Testis (tissue), 3 donors: Measurements from ENCODE around the gene MT3. TPM values are rescaled to one million over a fixed set of nuclear protein-coding genes. Genes with fewer than 3 reads are reported as not detected.
A peak's percentile ranks its signal among the peaks of the same experiment; 100 is the strongest.

ENCODE experiments used
- DNase-seq: peaks from one replicate; pipeline ENCODE4 v3.0.0-alpha.2; 2019
- H3K27ac ChIP-seq, 2 donors: fragments of 200-600 bp; sonication (generic); one replicate each; pipeline ENCODE4 v1.5.1; 2019
- H3K27me3 ChIP-seq: fragments of 200-600 bp; sonication (generic); one replicate; pipeline ENCODE4 v1.5.1; 2019
- H3K36me3 ChIP-seq: fragments of 200-600 bp; sonication (generic); one replicate; pipeline ENCODE4 v1.5.1; 2017; ENCODE audit warnings: low read depth; ENCODE audit errors: missing control alignments
- H3K4me1 ChIP-seq: fragments of 200-600 bp; sonication (generic); one replicate; pipeline ENCODE4 v1.5.1; 2019
- H3K4me3 ChIP-seq, 2 donors: fragments of 200-600 bp; sonication (generic); one replicate each; pipeline ENCODE4 v1.5.1; 2017 to 2019
- H3K9me3 ChIP-seq: fragments of 200-600 bp; sonication (generic); one replicate; pipeline ENCODE4 v1.5.1; 2017
- CTCF ChIP-seq, 3 experiments: fragments of 450-650 bp in 2 of 3; fragments of 200-600 bp in 1 of 3; sonication (generic) in 1 of 3; IDR thresholded peaks; one replicate each; pipeline ENCODE4 v1.5.1; 2016 to 2019; ENCODE audit warnings: antibody characterized with exemption in 3 of 3, mild to moderate bottlenecking in 2 of 3, moderate library complexity in 1 of 3
- POLR2A ChIP-seq: fragments of 450-650 bp; IDR thresholded peaks from one replicate; pipeline ENCODE4 v1.6.1; 2017; ENCODE audit warnings: antibody characterized with exemption, mild to moderate bottlenecking, moderate library complexity
- WGBS, 2 donors: methylation state at CpG; one replicate each; pipeline ENCODE4 v1.1.5; 2018; 5-methylcytosine and 5-hydroxymethylcytosine counted together
- intact Hi-C: fragments of 100-400 bp; cut with DNase I; formaldehyde crosslinking; loops from one replicate; pipeline ENCODE4 v1.15.1; 2023; ENCODE audit warnings: low total_unique reads
- polyA plus RNA-seq: library from polyadenylated mRNA; stranded (reverse); fragments of 350-450 nt; fragmentation: Illumina TruSeq; extraction: RNeasy Lipid Tissue Mini Kit (QIAGEN cat#74804); gene quantifications from one replicate; pipeline ENCODE4 v1.2.3, GENCODE V29; 2014; ENCODE audit warnings: low read depth, low replicate concordance; ENCODE audit not compliant: insufficient read depth
- total RNA-seq, 2 donors: library from RNA; depleted of rRNA; stranded (reverse); fragments of >200 nt; gene quantifications; one replicate each; pipeline ENCODE4 v1.2.3, GENCODE V29; 2016

The MT3 gene
- total and polyA plus RNA-seq, 3 donors from 2014 or later: 4.6 to 12.0 TPM; not detected in 1

- intact Hi-C loops: no loop called here
- no peaks in the 10 kb centered on the region for H3K36me3 ChIP-seq
- TF ChIP-seq CTCF (IDR thresholded peaks at IDR 0.05): no peak
- TF ChIP-seq POLR2A: no peak
- DNase-seq: no peak
- no peak overlapping the region for H3K4me3 ChIP-seq
- H3K4me1 ChIP-seq: peaks cover 8% of the 10 kb centered on the region
- H3K27ac ChIP-seq: no peak overlapping the region
- H3K9me3 ChIP-seq: no peaks in the 10 kb centered on the region
- 83 to 87% methylated on average over 3 of the region's 3 CpGs for WGBS, 2 donors
- H3K27me3 ChIP-seq: no peaks in the 10 kb centered on the region
These were observed 40.8 kb downstream of the MT3 start for GRCh38 chr16:56630134-56630533.

GRCh38 chr16:56631197-56631596, 41.9 kb downstream of the MT3 start:
- WGBS, 2 donors: 80 to 84% methylated on average over 7 to 10 of the region's 10 CpGs
- no peak for DNase-seq
- Histone ChIP-seq H3K27ac (no peak overlapping the region), H3K9me3 (no peaks in the 10 kb centered on the region), H3K36me3 (no peaks in the 10 kb centered on the region), H3K27me3 (no peaks in the 10 kb centered on the region), H3K4me1 (peaks cover 8% of the 10 kb centered on the region), H3K4me3 (no peak overlapping the region)
- intact Hi-C loops: no loop called here
- TF ChIP-seq POLR2A (no peak), CTCF (IDR thresholded peaks at IDR 0.05) (no peak)

- no peak for TF ChIP-seq CTCF (IDR thresholded peaks at IDR 0.05)
- no peak for TF ChIP-seq POLR2A
- intact Hi-C loops: no loop called here
- no peak for DNase-seq
- peak overlapping the region in 1 of 2 donors; percentile 69 for H3K27ac ChIP-seq
- peaks cover 8% of the 10 kb centered on the region for H3K4me1 ChIP-seq
- H3K36me3 ChIP-seq: no peaks in the 10 kb centered on the region
- 24 to 50% methylated on average over 4 to 14 of the region's 14 CpGs for WGBS, 2 donors
- H3K4me3 ChIP-seq: peak overlapping the region; percentile 40 to 57
- H3K9me3 ChIP-seq: no peaks in the 10 kb centered on the region
- no peaks in the 10 kb centered on the region for H3K27me3 ChIP-seq
These were observed 42.5 kb downstream of the MT3 start for GRCh38 chr16:56631832-56632155.

- DNase-seq: peak; percentile 34
- no peaks in the 10 kb centered on the region for H3K27me3 ChIP-seq
- peaks cover 8% of the 10 kb centered on the region for H3K4me1 ChIP-seq
- no peaks in the 10 kb centered on the region for H3K36me3 ChIP-seq
- peak within 1 kb of the TSS in 1 of 2 donors; percentile 69 for H3K27ac ChIP-seq
- 2 to 4% methylated on average over 25 to 58 of the region's 61 CpGs for WGBS, 2 donors
- H3K4me3 ChIP-seq: peak within 1 kb of the TSS; percentile 40 to 57
- intact Hi-C loops: no loop called here
- no peaks in the 10 kb centered on the region for H3K9me3 ChIP-seq
- TF ChIP-seq CTCF (IDR thresholded peaks at IDR 0.05): no peak
- no peak for TF ChIP-seq POLR2A
These were observed 43.0 kb downstream of the MT3 start, which contains the start of gene MT1M for GRCh38 chr16:56632156-56632847. TSS of gene MT1M (plus strand) at chr16:56632659. CDS start at chr16:56632732, 73 bp downstream.

- intact Hi-C loops: no loop called here
- TF ChIP-seq POLR2A (no peak), CTCF (IDR thresholded peaks at IDR 0.05) (no peak)
- no peaks in the 10 kb centered on the region for H3K36me3 ChIP-seq
- peaks cover 8% of the 10 kb centered on the region for H3K4me1 ChIP-seq
- H3K27me3 ChIP-seq: no peaks in the 10 kb centered on the region
- WGBS, 2 donors: 39 to 65% methylated on average over 5 to 6 of the region's 6 CpGs
- no peaks in the 10 kb centered on the region for H3K9me3 ChIP-seq
- no peak for DNase-seq
- H3K27ac ChIP-seq: peak overlapping the region in 1 of 2 donors; percentile 69
- H3K4me3 ChIP-seq: peak overlapping the region; percentile 40 to 57
These were observed 43.6 kb downstream of the MT3 start for GRCh38 chr16:56632848-56633365.
